HepG2 (cell line): ENCODE results near the gene NAV2. TPM values are rescaled to one million over a fixed set of nuclear protein-coding genes. Genes with fewer than 3 reads are reported as not detected.

Experiments
- RBM39 ChIP-seq: fragments of 200-400 bp; formaldehyde crosslinking; IDR thresholded peaks from one replicate; pipeline ENCODE4 v1.6.1; 2018; ENCODE audit warnings: antibody characterized with exemption, mild to moderate bottlenecking, low read depth, low read length; ENCODE audit not compliant: poor library complexity, severe bottlenecking
- STAT5B ChIP-seq: sonication (generic); formaldehyde crosslinking; IDR thresholded peaks from 2 replicates; pipeline ENCODE4 v1.4.0; 2020; ENCODE audit warnings: missing genetic modification reagents
- ZFP36 ChIP-seq: fragments of 150-350 bp; IDR thresholded peaks from 2 replicates; pipeline ENCODE4 v1.6.1; 2018; ENCODE audit warnings: borderline replicate concordance, low read length, low read depth; ENCODE audit not compliant: partially characterized antibody
- ZNF235 ChIP-seq: sonication (generic); formaldehyde crosslinking; IDR thresholded peaks from 2 replicates; pipeline ENCODE4 v1.8.1; 2023; ENCODE audit warnings: mild to moderate bottlenecking, missing genetic modification reagents, borderline replicate concordance
- ZNF260 ChIP-seq: sonication (generic); formaldehyde crosslinking; IDR thresholded peaks from 2 replicates; pipeline ENCODE4 v1.4.0; 2020; ENCODE audit warnings: missing genetic modification reagents, low read depth, mild to moderate bottlenecking, borderline replicate concordance
- ZNF407 ChIP-seq: sonication (generic); formaldehyde crosslinking; IDR thresholded peaks from one replicate; pipeline ENCODE4 v1.5.1; 2020; ENCODE audit warnings: mild to moderate bottlenecking, missing genetic modification reagents; ENCODE audit errors: not compliant biosample characterization
- ZNF619 ChIP-seq: sonication (generic); formaldehyde crosslinking; IDR thresholded peaks from 2 replicates; pipeline ENCODE4 v1.4.0; 2020; ENCODE audit warnings: mild to moderate bottlenecking, missing genetic modification reagents
- ZNF674 ChIP-seq: sonication (generic); formaldehyde crosslinking; IDR thresholded peaks from 2 replicates; pipeline ENCODE4 v1.5.0; 2020; ENCODE audit warnings: low read depth, mild to moderate bottlenecking, missing genetic modification reagents
- ZNF792 ChIP-seq: IDR thresholded peaks from 2 replicates; pipeline ENCODE4 v1.6.1; 2016
- polyA plus RNA-seq, 8 experiments: library from polyadenylated mRNA; depleted of rRNA in 3 of 8; stranded (reverse) in 7 of 8; unstranded in 1 of 8; fragments of >200 nt; fragmentation: Illumina TruSeq in 4 of 8; extraction: Trizol in 4 of 8; gene quantifications; 2 replicates each; pipeline versions ENCODE4 v1.2.1 to v1.2.3, GENCODE V29; 2011 to 2016; ENCODE audit warnings: low read depth in 4 of 8, missing spikeins in 1 of 8, mixed read lengths in 1 of 8; ENCODE audit not compliant: insufficient read depth in 1 of 8
- total RNA-seq, 5 experiments: library from RNA; depleted of rRNA; stranded (reverse); fragments of >200 nt; fragmentation: Illumina TruSeq; extraction: Trizol; gene quantifications; 2 replicates each; pipeline ENCODE4 v1.2.3, GENCODE V29; 2016; ENCODE audit warnings: low read depth in 1 of 5

The NAV2 gene
- total and polyA plus RNA-seq, 2 of the 13 experiments (the other 11 are each of a cell fraction or from before 2014, with no cell fraction given), result 9.3 to 34.6 TPM

- TF ChIP-seq ZNF674 (CRISPR knock-in tag), result no peak
- TF ChIP-seq ZNF260 (CRISPR knock-in tag), result no peak
- no peak for TF ChIP-seq ZNF792 (CRISPR knock-in tag)
- TF ChIP-seq ZNF407 (CRISPR knock-in tag), result no peak
- no peak for TF ChIP-seq RBM39
- no peak for TF ChIP-seq ZFP36
- TF ChIP-seq ZNF619 (CRISPR knock-in tag), result no peak
- no peak for TF ChIP-seq ZNF235
- no peak for TF ChIP-seq STAT5B (CRISPR knock-in tag)
Measured at GRCh38 chr11:20050551-20051333, 338.1 kb downstream of the NAV2 start (continued).
